CD4-positive, alpha-beta T cell (primary cell): ENCODE results near the gene TFR2. TPM values are rescaled to one million over a fixed set of nuclear protein-coding genes. Genes with fewer than 3 reads are reported as not detected.

Source experiments
- ATAC-seq: fragments of 200-7000 bp; cut with Tn5 transposase; one replicate; pipeline ENCODE4 v1.10.0; 2022; ENCODE audit warnings: mild to moderate bottlenecking; ENCODE audit not compliant: poor library complexity
- CTCF ChIA-PET: fragments of 350-600 bp; sonication (Branson Sonifier 250); formaldehyde crosslinking; loops from one replicate; lab custom pipeline; 2021; ENCODE audit warnings: antibody characterized with exemption, inconsistent platforms; lab: Charles Lee
- POLR2A ChIA-PET: fragments of 350-600 bp; sonication (Branson Sonifier 250); formaldehyde crosslinking; loops from one replicate; lab custom pipeline; 2021; ENCODE audit warnings: antibody characterized with exemption, inconsistent platforms; lab: Charles Lee
- DNase-seq, 14 experiments: peaks; one replicate each; pipeline ENCODE4 v3.0.0-alpha.2; 2013 to 2020; ENCODE audit warnings: mixed read lengths in 2 of 14
- H3K27ac ChIP-seq, 2 donors: one replicate each; pipeline versions ENCODE4 v1.5.1 to v1.7.0; 2013; ENCODE audit warnings: low read length in 2 of 2, low read depth in 1 of 2, mild to moderate bottlenecking in 1 of 2
- H3K27me3 ChIP-seq, 2 experiments: 1 replicate in 1 of 2; 2 replicates in 1 of 2; pipeline versions ENCODE4 v1.6.1 to v1.7.0; 2013; ENCODE audit warnings: low read length in 2 of 2, control low read depth in 1 of 2, mild to moderate bottlenecking in 1 of 2, moderate library complexity in 1 of 2; ENCODE audit not compliant: insufficient read depth in 2 of 2, control insufficient read depth in 1 of 2
- H3K36me3 ChIP-seq: one replicate; pipeline ENCODE4 v1.6.1; 2013; ENCODE audit warnings: low read length, control low read depth; ENCODE audit not compliant: insufficient read depth
- H3K4me1 ChIP-seq: one replicate; pipeline ENCODE4 v1.6.1; 2013; ENCODE audit warnings: low read length, control low read depth; ENCODE audit not compliant: insufficient read depth
- H3K4me3 ChIP-seq: one replicate; pipeline ENCODE4 v1.5.1; 2013; ENCODE audit warnings: mild to moderate bottlenecking, low read length, moderate library complexity
- H3K9me3 ChIP-seq, 2 experiments: 1 replicate in 1 of 2; 2 replicates in 1 of 2; pipeline versions ENCODE4 v1.6.1 to v1.7.0; 2013; ENCODE audit warnings: low read length in 2 of 2, mild to moderate bottlenecking in 2 of 2, control low read depth in 1 of 2, moderate library complexity in 1 of 2; ENCODE audit not compliant: control insufficient read depth in 1 of 2, insufficient read depth in 1 of 2
- H3K27ac Mint-ChIP-seq: one replicate; pipeline ENCODE4 v1.8.0; 2020; ENCODE audit warnings: mixed read lengths
- H3K27me3 Mint-ChIP-seq: one replicate; pipeline ENCODE4 v1.8.0; 2021; ENCODE audit warnings: mixed read lengths
- H3K36me3 Mint-ChIP-seq: one replicate; pipeline ENCODE4 v1.8.0; 2021; ENCODE audit warnings: low read depth, mixed read lengths
- H3K4me1 Mint-ChIP-seq: one replicate; pipeline ENCODE4 v1.8.0; 2021; ENCODE audit warnings: low read depth, mixed read lengths
- H3K4me3 Mint-ChIP-seq: one replicate; pipeline ENCODE4 v1.8.0; 2020; ENCODE audit warnings: mild to moderate bottlenecking, mixed read lengths
- H3K9me3 Mint-ChIP-seq: one replicate; pipeline ENCODE4 v1.8.0; 2020; ENCODE audit warnings: mixed read lengths
- CTCF ChIP-seq: fragments of 200-600 bp; IDR thresholded peaks from one replicate; pipeline ENCODE4 v1.8.0; 2022; ENCODE audit warnings: antibody characterized with exemption, mild to moderate bottlenecking
- intact Hi-C, 2 experiments: fragments of 100-400 bp; cut with DNase I in 1 of 2; cut with micrococcal nuclease in 1 of 2; formaldehyde crosslinking; loops; one replicate each; pipeline versions ENCODE4 v1.15.1 to v1.9.0; 2023 to 2025; cut with DNase I, micrococcal nuclease
- total RNA-seq, 174 experiments: library from RNA in 2 of 174; stranded (reverse) in 2 of 174; gene quantifications; one replicate each; pipeline ENCODE4 v1.2.3 and lab custom pipeline; 2021 to 2026

TFR2 gene
- total RNA-seq, 2 experiments from 2014 or later, result 1.7 to 2.3 TPM

- intact Hi-C loops, result no loop called here
- ChIA-PET POLR2A (interaction anchor here (1.4 to 5.2 kb wide), 3 partner anchors 20 to 99 kb away, joined by 3 to 48 read pairs (median 8); partner anchors contain the start of genes FBXO24, LRCH4 and POP7), CTCF (interaction anchor here (0.6 to 0.7 kb wide), 3 partner anchors 18 to 111 kb away, joined by 3 read pairs; no protein-coding TSS in a partner anchor)
- H3K27me3 Mint-ChIP-seq, result no peaks in the 10 kb centered on the region
- H3K4me3 ChIP-seq, result no peak overlapping the region
- peaks cover 29% of the 10 kb centered on the region for H3K4me1 ChIP-seq
- H3K9me3 ChIP-seq, result no peaks in the 10 kb centered on the region
- H3K36me3 Mint-ChIP-seq, result no peaks in the 10 kb centered on the region
- TF ChIP-seq CTCF, result no peak
- H3K4me1 Mint-ChIP-seq, result peaks cover 28% of the 10 kb centered on the region
- no peaks in the 10 kb centered on the region for H3K9me3 Mint-ChIP-seq
- no peak overlapping the region for H3K27ac ChIP-seq
- DNase-seq, result no peak
- no peaks in the 10 kb centered on the region for H3K36me3 ChIP-seq
- H3K27me3 ChIP-seq, result no peaks in the 10 kb centered on the region
- no peak for ATAC-seq
- H3K27ac Mint-ChIP-seq, result peak overlapping the region; percentile 14
- H3K4me3 Mint-ChIP-seq, result peak overlapping the region; percentile 62
Measured at GRCh38 chr7:100606313-100606712, 35.0 kb downstream of the TFR2 start.

GRCh38 chr7:100604976-100605911, 36.1 kb downstream of the TFR2 start:
- Histone ChIP-seq H3K27ac (no peak overlapping the region), H3K4me3 (peak overlapping the region; percentile 86), H3K36me3 (no peaks in the 10 kb centered on the region), H3K4me1 (peaks cover 29% of the 10 kb centered on the region), H3K9me3 (no peaks in the 10 kb centered on the region), H3K27me3 (no peaks in the 10 kb centered on the region)
- peak; percentile 41 for ATAC-seq
- intact Hi-C loops, result loop anchor here (1.0 to 2.0 kb wide), 4 partner anchors 18 to 86 kb away; partner anchors contain the start of genes FBXO24 (in 1 of the 2), GNB2 (in 1 of the 2) and LRCH4 (in 1 of the 2)
- CTCF ChIA-PET, result interaction anchor here (0.6 to 2.3 kb wide), 6 partner anchors 20 to 100 kb away, joined by 3 to 8 read pairs (median 3); partner anchors contain the start of genes LRCH4 and POP7
- TF ChIP-seq CTCF, result no peak
- Mint-ChIP-seq H3K9me3 (no peaks in the 10 kb centered on the region), H3K4me3 (peak overlapping the region; percentile 92), H3K4me1 (peaks cover 28% of the 10 kb centered on the region), H3K27ac (peak overlapping the region; percentile 74), H3K27me3 (no peaks in the 10 kb centered on the region), H3K36me3 (no peaks in the 10 kb centered on the region)
- peak in 8 of 14 experiments; percentile 13 to 79 (median 44) for DNase-seq
- POLR2A ChIA-PET, result interaction anchor here (0.9 to 5.2 kb wide), 10 partner anchors 16 to 428 kb away, joined by 3 to 48 read pairs (median 3); partner anchors contain the start of genes FBXO24, GPC2, LRCH4 and POP7
